Activated CD8-positive, alpha-beta memory T cell treated with anti-CD3 and anti-CD28 coated beads, Interleukin-2, amount 50 U/mL, for 4 hours (primary cell): ENCODE measurements around the gene ZNF440.
A peak's percentile ranks its signal among the peaks of the same experiment; 100 is the strongest.
"Not testable (repeated sequence)": the region's sequence is repeated elsewhere in the genome, so short reads cannot be mapped to it uniquely, and the experiment has no call there.

Experiments used
- DNase-seq: peaks from one replicate; pipeline ENCODE4 v3.0.0-alpha.2; 2020

Gene ZNF440

DNA sequence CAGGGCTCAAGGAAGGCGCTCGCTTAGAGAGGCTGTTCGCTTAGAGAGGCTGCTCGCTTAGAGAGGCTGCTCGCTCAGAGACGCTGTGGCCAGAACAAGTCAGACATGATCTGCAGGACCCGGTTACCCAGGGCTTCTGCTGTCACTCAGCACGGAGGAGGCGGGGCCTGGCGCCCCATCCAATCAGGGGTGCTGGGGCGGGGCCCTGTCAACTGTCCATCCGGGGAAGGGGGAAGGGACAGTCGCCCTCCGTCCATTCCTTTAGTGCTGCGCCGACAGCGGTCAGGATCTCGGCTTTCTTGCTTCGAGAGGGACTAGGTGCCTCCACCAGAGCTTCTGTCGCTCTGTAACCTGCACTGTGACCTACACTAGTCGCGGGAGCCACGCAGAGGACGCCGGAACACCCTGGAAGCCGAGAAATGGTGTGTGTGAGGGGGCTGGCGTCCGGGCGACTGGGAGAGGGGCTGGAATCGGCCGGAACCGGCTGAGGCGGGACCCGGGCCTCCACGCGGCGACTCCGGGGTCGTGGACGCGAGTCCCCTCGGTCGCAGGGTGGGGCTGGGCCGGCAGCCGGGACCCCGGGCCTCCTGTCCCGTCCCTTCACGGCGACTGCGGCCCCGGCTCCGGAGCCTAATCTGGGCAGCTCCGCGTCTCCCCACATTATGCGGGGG lies at the start of gene ZNF440:
TSS of gene ZNF440 (plus strand) at position 245 of the 671 bp plus-strand sequence. CDS start at position 420, 175 bp downstream.
- peak; percentile 83 for DNase-seq

DNA sequence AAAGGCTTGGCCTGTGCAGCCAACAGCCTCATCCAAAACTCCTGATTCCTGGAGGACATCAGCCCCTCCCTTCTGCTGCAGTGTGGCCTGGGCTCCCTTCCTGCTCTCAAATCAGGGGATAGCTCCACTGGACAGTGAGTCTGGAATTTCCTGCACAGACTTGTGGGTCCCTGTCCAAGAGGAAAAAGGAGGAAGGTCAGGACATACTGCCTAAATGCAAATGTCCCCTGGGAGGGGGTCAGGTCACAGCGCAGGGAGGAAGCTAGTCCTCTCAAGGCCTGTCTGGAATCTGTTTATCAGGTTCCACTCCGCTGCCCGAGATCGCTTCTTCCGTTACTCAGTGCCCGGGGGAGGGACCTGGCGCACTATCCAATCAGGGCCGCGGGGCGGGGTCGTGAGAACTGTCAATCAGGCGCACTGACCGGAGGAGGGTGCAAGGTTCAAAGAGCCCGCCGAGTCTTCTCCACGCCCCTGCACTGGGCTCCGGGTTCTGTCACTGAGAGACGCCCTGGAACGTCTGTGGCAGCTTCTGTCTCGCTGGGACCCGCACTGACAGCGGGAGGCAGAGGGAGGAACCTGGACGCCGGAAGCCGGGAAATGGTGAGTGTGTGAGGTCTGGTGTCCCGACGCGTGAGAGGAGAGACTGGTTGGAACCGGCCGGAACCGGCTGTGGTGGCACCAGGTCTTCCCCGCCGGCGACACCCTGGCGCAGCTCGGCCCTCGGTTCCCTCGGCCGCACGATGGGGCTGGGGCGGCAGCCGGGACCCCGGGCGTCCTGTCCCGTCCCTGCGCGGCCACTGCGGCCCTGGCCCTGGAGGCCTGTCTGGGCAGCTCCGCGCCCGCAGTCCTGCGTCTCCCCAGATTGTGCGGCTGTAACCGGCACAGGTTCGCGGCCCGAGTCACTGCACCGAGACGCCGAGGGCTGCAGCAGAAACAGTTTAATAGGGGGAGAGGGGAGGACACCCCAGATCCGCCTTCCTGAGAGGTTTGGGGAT lies 47.2 kb upstream of the ZNF440 start, which contains the start of gene ZNF441:
TSS of gene ZNF441 (plus strand) at position 404 of the 995 bp plus-strand sequence. CDS start at position 598, 194 bp downstream.
- peak; percentile 92 for DNase-seq

DNA sequence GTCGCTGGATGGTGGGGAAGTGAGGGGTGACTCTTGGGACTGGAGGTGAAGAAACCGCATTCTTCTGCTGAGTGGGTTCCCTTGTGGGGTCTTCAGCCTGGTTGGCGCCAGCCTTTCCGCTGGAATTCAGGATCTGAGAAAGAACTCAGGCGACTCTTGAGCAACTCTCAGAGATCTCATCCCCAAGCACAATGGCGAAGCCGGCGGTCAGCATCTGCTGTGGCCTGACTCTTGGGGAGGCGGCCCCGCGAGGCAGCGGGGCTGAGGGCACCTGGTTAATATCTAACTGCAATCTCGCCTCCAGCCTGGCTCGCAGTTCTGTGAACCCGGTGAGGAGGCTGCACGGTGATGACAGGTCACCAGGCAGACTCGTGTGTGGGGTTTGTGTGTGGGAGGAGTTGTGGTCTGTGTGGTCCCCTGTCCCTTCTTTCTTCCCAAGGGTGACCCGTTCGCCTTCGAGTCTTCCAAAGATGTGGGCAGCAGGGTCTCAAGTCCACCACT lies 46.4 kb upstream of the ZNF440 start:
- DNase-seq = peak; percentile 19

DNA sequence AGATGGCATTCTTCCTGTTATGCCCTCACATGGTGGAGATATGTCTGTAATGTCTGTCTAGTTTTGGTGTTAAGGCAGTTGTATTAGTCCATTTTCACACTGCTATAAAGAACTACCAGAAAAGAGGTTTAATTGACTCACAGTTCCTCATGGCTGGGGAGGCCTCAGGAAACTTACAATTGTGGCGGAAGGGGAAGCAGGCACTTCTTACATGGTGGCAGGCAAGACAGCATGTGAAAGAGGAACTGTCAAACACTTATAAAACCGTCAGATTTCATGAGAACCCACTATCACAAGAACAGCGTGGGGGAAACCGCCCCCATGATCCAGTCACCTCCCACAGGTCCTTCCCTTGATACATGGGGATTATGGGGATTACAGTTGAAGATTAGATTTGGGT lies 44.1 kb upstream of the ZNF440 start:
- DNase-seq = no peak

DNA sequence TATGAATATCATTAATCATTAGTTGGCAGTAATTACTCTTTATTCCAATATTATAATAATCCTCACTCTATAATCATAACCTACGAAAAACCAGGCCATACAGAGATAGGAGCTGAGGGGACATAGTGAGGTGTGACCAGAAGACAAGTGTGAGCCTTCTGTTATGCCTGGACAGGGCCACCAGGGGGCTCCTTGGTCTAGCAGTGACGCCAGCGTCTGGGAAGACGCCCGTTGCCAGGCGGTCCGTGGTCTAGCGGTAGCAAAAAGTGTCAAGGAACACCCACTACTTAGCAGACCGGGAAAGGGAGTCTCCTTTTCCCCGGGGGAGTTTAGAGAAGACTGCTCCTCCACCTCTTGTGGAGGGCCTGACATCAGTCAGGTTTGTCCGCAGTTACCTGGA lies 42.6 kb upstream of the ZNF440 start:
- not testable (repeated sequence) for DNase-seq

DNA sequence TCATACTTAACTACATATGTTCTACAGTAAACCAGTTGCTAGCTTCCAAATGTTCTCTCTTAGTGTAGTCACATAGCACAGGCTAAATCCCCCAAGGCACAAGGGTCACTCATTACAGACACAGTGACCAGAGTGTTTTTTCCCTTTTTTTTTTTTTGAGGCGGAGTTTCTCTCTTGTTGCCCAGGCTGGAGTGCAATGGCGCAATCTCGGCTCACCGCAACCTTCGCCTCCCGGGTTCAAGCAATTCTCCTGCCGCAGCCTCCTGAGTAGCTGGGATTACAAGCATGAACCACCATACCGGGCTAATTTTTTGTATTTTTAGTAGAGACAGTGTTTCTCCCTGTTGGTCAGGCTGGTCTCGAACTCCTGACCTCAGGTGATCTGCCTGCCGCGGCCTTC lies 37.4 kb upstream of the ZNF440 start:
- not testable (repeated sequence) for DNase-seq

DNA sequence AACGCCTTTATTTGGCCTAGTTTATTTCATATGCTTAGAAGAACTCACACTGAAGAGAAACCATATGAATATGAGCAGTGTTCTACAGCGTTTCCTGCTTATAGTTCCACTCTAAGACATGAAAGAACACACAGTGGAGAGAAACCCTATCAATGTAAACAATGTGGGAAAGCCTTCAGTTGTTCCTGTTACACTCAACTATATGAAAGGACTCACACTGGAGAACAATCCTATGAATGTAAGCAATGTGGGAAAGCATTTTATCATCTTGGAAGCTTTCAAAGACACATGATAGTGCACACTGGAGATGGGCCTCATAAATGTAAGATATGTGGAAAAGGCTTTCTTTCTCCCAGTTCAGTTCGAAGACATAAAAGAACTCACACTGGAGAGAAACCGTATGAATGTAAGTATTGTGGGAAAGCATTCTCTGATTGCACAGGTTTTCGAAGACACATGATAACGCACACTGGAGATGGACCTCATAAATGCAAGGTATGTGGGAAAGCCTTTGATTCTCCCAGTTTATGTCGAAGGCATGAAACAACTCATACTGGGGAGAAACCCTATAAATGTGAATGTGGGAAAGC lies 33.5 kb upstream of the ZNF440 start:
- DNase-seq = no peak

DNA sequence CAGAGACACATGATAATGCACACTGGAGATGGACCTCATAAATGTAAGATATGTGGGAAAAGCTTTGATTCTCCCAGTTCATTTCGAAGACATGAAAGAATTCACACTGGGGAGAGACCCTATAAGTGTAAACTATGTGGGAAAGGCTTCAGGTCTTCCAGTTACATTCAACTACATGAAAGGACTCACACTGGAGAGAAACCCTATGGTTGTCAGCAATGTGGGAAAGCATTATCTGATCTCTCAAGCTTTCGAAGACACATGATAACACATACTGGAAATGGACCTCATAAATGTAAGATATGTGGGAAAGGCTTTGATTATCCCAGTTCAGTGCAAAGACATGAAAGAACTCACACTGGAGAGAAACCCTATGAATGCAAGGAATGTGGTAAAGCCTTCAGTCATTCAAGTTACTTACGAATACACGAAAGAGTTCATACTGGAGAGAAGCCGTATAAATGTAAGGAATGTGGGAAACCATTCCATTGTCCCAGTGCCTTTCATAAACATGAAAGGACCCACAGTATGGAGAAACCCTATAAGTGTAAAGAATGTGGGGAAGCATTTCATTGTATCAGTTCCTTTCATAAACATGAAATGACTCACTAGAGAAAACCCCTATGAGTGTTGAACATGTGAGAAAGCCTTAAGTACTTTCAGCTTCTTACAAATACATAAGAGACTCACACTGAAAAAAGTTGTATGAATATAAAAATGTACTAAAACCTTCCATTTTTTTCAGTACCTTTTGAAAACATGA lies 32.6 kb upstream of the ZNF440 start:
- DNase-seq = no peak

DNA sequence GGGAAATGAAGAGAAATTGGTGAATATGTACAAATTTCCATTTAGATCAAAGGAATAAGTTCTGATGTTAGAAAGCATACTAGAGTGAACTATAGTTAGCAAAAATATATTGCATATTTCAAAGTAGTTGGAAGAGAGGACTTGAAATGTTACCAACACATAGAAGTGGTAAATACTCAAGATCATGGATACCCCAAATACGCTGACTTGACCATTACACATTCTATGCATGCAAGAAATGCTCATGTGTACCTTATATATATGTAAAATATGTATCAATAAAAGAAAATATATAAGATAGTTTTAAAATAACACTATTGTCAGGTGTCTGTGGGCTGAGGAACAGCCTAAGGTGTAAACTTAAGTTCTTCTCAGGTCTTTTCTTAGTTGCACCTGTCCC lies 30.3 kb upstream of the ZNF440 start:
- no peak for DNase-seq

DNA sequence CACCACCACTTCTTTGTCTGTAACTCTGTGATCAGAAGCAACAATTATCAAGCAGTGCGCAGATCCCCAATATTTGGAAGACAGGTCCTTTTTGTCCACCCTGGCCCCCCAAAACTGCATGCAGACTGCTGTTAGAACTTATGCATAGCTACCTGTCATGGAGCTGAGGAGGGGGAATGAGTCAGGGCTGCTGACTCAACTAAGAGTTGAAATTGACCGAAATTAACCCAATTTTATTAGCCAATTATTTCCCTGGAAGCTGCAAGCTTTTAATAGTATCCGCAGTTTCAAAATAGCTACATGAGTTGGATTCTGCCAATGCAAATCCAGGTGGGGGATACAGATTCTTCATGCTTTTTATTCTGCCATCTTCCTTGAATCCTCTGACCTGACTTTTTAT lies 29.7 kb upstream of the ZNF440 start:
- DNase-seq = no peak

DNA sequence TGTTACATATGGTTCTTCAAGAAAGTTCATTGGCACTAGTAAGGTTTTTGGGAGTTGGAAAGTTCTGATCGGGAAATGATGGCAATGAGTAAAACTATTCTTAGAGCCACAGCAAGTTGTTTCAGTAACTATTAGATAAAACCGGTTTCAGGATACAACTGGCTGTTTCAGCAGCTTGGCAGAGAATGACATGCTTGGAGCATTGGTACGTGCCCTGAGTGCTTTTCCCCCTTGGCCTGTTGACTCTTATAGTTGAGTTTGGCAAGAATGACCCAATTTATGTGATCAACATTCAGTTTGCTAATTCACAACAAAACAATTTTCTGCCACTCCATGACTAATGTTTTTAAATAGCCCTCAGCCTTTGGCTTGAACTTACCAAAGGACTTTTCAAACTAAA lies 26.5 kb upstream of the ZNF440 start:
- no peak for DNase-seq

DNA sequence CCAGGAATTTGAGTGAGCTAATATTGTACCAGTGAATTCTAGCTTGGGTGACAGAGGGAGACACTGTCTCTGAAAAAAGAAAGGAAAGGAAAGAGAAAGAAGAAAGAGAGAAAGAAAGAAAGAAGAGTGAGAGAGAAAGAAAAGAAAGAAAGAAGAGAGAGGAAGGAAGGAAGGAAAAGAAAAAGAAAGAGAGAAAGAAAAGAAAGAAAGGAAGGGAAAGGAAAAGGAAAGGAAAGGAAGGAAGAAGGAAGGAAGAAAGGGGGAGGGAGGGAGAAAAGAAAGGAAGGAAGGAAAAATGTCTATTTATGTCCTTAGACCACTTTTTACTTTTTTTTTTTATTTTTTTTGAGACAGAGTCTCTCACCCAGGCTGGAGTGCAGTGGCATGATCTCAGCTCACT lies 21.1 kb upstream of the ZNF440 start:
- DNase-seq = no peak

DNA sequence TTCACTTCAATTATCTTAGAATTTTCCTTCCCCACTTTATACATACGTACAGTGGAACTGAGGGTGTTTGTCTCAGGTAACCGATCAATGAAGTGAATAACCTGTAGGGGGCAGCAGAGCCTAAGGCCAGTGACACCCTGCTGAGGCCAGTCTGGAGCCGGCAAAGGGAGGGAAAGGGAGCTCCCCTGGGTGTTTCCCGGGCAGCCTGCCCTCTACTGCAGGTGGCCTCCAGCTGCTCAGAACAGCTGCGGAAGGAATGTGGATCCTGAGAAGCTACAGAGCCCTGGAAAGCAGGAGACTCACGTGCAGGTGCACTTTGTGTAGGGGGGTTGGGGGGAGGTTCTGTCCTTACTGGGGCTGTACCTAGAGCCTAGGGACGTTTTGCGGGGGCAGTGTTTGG lies 16.6 kb upstream of the ZNF440 start:
- peak; percentile 74 for DNase-seq

DNA sequence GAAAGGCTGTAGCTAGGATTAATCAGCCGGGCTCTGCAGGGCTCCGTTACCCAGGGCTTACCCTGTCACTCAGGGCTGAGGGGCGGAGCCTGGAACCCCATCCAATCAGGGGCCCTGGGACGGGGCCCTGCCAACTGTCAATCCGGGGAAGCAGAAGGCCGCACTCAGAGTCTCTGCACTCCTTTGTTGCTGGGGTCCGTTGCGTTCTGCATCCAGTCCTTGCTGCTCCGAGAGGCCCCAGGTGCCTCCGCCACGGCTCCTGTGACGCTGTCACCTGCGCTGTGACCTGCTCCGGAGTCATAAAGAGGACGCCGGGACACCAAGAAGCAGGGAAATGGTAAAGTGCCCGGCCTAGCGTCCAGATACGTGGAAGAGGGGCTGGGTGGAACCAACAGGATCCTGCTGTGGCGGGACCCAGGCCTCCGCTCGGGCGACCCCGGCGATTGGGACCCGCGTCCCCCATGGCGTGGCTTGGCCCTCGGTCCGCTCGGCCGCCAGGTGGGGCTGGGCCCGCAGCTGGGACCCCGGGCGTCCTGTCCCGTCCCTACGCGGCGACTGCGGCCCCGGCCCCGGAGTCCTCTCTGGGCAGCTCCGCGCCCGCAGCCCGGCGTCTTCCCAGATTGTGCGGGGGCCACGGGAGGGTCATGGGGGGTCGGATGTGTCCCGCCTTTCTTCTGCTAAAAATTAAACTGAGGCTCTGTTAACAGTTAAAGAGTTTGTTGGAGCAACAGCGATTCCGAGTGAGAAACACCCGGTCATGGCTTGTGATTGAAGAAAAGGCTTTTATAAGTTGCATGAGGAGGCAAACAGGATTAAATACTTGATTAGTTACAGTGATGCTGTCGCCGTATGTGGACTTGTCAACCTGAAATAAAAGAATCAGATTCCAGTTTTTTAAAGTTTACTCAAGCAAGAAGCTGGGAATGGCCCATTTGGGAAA lies 15.4 kb upstream of the ZNF440 start, which contains the start of gene ZNF491:
TSS of gene ZNF491 (plus strand) at position 133 of the 940 bp plus-strand sequence. CDS start 7,431 bp downstream, outside the sequence.
- DNase-seq = peak; percentile 85

DNA sequence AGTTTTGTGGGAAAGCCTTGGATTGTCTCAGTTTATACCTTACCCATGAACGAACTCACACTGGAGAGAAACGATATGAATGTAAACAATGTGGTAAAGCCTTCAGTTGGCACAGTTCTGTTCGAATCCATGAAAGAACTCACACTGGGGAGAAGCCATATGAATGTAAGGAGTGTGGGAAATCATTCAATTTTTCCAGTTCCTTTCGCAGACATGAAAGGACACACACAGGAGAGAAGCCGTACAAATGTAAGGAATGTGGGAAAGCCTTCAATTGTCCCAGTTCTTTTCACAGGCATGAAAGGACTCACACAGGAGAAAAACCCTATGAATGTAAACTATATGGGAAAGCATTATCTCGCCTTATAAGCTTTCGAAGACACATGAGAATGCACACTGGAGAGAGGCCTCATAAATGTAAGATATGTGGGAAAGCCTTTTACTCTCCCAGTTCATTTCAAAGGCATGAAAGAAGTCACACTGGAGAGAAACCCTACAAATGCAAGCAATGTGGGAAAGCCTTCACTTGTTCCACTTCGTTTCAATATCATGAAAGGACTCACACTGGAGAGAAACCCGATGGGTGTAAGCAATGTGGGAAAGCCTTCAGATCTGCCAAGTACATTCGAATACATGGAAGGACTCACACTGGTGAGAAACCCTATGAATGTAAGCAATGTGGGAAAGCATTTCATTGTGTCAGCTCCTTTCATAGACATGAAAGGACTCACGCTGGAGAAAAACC lies 7.5 kb upstream of the ZNF440 start:
- no peak for DNase-seq

DNA sequence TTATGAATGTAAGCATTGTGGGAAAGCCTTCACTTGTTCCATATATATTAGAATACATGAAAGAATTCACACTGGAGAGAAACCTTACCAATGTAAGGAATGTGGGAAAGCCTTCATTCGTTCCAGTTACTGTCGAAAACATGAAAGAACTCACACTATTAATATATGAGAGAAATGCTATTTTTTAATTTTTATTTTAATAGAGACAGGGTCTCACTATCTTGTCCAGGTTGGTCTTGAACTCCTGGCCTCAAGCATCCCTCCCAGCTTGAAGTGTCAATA lies 7.0 kb upstream of the ZNF440 start:
- DNase-seq = no peak

DNA sequence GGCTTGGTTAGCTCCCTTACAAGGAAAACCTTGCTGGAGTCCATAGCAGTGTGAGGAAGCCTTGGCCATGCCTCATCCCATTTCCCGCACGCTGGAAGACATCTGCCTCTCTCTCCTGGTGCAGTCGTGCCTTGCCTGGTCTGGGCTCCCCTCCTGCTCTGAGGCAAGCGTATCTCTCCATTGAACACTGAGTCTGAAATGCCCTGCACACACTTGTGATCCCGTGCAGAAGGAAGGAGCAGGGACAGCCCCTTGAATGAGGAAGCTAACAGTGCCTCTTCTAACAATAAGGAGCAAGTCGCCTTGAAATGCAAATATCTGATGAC lies 407 bp upstream of the ZNF440 start:
- DNase-seq = no peak

DNA sequence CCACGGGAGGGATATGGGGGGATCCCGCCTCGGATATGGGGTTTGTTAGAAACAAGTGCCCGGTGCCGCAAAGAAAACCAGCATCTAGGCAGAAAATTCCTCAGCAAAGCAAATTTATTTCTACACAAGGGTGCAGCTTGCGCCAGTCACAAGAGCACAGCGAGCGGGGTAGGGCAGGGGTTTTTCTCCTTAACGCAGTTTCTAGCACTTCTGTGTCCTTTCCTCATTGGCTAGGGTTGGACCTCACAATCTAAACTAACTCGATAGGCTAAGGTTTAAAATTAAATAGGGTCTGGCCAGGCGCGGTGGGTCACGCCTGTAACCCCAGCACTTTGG lies 595 bp downstream of the ZNF440 start:
- DNase-seq = no peak

DNA sequence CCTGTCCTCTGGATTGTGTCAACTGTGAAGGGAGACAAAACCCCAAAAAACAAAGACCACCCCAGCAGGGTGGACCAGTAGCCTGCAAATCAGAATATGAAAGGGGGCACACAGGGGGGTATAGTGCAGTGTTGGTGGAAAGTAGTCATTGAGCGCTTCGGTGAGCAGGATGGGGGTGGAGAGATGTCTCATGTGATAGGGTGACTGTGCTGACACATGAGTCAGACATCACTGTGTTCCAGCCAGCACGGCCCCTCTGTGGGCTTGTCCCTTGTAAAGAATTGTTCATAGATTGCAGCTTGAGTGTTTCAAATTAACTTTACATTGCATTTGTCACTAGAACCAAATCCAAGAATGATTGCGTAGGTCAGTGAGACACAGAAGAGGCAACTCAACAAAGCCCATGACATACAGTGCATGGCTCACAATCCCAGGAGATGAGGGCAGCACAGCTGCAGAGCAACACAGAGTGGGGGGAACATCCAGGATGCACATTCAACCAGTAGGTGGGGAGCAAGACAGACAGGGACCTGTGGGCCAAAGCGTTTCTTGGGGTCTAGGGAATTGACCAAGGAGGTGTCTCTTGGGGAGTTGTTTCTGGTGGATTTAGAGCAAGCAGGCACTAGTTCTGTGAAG lies 7.5 kb downstream of the ZNF440 start:
- no peak for DNase-seq
